HG02763 (cell line): ENCODE results near the gene ACYP1.
A peak's percentile ranks its signal among the peaks of the same experiment; 100 is the strongest.
"Not testable (repeated sequence)": the region's sequence is repeated elsewhere in the genome, so short reads cannot be mapped to it uniquely, and the experiment has no call there.

Experiments
- ATAC-seq: cut with Tn5 transposase; IDR thresholded peaks from one replicate; pipeline ENCODE4 v1.9.1; 2021; ENCODE audit warnings: mild to moderate bottlenecking, moderate library complexity; ENCODE audit not compliant: unreplicated experiment

Gene ACYP1

GRCh38 chr14:75068294-75069120 is 4.7 kb upstream of the ACYP1 start:
- no peak for ATAC-seq

DNA sequence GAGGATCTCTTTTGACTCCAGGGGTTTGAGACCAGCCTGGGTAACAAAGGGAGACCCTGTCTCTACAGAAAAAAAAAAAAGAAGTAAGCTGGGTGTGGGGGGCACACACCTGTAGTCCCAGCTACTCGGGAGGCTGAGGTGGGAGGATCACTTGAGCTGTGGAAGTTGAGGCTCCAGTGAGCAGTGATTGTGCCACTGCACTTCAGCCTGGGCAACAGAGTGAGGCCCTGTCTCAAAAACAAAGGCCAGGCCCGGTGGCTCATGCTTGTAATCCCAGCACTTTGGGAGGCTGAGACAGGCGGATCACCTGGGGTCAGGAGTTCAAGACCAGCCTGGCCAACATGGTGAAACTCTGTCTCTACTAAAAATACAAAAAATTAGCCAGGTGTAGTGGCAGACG is 3.9 kb upstream of the ACYP1 start:
- ATAC-seq: not testable (repeated sequence)

DNA sequence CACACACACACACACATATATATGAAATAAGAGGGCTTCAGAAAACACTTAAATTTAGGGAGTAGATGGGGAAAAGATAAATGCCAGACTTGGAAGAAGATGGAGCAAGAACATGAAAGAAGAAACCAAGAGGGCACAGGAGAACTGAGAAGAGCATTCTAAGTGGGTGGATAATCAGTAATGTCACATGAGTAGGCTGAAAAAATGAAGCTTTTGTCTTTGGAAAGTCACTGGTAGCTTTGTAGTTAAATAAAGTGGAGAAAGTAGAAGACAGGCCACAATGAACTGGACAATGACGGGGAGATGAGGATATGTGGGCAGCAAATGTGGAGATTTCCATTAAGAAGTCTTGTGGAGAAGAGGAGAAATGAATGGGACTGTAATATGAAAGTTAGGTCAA is 3.4 kb upstream of the ACYP1 start:
- ATAC-seq: no peak

- no peak for ATAC-seq
These were observed 2.9 kb upstream of the ACYP1 start for GRCh38 chr14:75066691-75067090.

DNA sequence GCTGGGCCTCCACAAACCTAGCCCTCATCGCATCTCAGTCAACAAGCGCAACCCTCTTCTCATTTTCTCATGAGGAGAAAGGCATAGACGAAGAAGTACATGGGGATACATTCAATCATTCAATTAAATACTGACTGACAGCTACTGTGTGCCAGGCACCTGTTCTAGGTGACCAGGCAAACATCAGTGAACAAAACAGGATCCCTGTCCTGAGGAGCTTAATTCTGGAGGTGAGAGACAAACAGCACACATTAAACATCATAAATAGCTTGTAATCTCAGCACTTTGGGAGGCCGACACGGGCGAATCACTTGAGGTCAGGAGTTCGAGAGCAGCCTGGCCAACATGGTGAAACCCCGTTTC is 362 bp upstream of the ACYP1 start:
- peak; percentile 7 for ATAC-seq

GRCh38 chr14:75063013-75063412 is 811 bp downstream of the ACYP1 start:
- ATAC-seq: no peak

DNA sequence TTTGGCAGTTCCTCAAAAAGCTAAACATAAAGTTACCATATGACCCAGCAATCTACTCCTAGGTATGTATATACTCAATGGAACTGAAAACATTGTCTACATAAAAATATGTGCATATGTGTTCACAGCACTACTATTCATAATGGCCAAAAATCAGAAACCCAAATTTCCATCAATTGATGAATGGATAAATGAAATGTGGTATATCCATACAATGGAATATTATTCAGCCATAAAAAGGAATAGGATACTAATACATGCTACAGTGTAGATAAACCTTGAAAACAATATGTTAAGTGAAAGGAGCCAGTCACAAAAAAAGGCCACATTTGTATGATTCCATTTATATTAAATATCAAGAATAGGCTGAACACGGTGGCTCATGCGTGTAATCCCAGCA is 3.4 kb downstream of the ACYP1 start:
- ATAC-seq: no peak

DNA sequence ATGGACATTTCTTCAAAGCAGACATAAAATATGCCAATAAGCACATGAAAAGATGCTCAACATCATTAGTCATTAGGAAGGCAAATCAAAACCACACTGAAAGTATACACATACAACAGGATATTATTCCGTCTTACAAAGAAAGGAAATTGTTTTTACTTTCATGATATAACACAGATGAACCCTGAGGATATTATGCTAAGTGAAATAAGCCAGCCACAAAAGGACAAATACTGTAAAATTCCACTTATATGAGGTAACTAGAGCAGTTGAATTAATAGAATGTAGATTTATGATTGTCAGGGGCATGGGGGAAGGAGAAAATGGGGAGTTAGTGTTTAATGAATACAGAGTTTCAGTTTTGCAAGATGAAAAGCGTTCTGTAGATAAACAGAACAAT is 4.2 kb downstream of the ACYP1 start:
- no peak for ATAC-seq

GRCh38 chr14:75054421-75054820 is 9.4 kb downstream of the ACYP1 start:
- no peak for ATAC-seq

GRCh38 chr14:75053396-75054291 is 10.2 kb downstream of the ACYP1 start:
- ATAC-seq: no peak

DNA sequence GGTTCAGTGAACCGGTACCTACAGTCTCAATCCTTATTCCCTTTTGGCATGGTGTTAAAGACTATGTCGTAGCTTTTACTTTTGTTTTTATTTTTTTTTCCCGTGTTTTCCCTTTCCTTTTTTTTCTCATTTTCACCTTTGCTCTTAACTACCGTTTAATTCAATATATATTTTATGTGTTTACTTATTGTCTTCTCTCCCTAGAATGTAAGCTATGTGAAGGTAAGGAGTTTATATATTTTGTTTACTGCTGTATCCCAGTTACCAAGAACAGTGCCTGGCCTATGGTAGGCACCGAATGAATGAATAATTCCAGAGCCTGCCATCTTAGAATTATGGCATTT is 12.3 kb downstream of the ACYP1 start:
- ATAC-seq: no peak

GRCh38 chr14:75050852-75051555 is 12.8 kb downstream of the ACYP1 start, which contains the start of gene MLH3:
MLH3 (minus strand) TSS chr14:75051467; CDS start chr14:75049655, 1,812 bp downstream.
- ATAC-seq: peak; percentile 67

GRCh38 chr14:75049731-75050201 is 14.1 kb downstream of the ACYP1 start:
- ATAC-seq: no peak

DNA sequence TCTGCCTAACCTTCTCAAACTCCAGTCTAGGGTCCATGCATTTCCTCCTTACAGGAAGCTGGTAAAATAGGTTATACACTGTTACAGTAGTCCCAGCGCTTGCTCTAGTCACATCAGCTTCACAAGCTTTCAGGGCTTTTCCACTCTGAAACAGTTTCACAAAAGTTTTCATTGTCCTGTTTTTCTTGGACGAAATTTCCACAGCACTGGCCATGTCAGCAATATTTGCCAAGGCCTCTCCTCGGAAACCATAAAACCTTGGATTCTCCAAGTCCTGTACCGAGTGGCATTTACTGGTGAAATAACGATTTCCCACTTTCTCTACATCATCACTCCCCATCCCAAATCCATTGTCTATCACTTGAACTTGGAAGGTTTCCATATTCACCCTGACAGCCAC is 14.7 kb downstream of the ACYP1 start:
- ATAC-seq: no peak

GRCh38 chr14:75048101-75048500 is 15.7 kb downstream of the ACYP1 start:
- ATAC-seq: no peak

DNA sequence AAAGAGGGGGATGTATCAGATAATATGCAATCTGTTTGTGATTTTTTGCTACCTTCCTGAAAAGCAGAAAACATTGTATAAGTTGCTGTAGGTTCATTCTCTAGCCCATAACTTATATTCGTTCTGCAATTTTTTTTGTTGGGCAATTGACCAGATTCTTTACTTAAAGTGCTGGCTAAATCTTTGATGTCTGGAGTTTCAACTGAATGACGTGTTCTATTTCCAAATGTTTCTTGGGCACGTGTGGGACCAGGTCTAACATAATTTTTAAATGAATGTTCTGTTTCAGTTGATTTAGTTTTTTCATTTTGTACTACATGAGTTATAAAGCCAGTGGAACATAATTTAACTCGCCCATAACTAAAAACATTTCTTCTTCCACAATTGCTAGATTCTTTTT is 16.3 kb downstream of the ACYP1 start:
- no peak for ATAC-seq

GRCh38 chr14:75046899-75047298 is 16.9 kb downstream of the ACYP1 start:
- ATAC-seq: no peak

GRCh38 chr14:75046275-75046674 is 17.5 kb downstream of the ACYP1 start:
- no peak for ATAC-seq

GRCh38 chr14:75044752-75045151 is 19.1 kb downstream of the ACYP1 start:
- no peak for ATAC-seq

DNA sequence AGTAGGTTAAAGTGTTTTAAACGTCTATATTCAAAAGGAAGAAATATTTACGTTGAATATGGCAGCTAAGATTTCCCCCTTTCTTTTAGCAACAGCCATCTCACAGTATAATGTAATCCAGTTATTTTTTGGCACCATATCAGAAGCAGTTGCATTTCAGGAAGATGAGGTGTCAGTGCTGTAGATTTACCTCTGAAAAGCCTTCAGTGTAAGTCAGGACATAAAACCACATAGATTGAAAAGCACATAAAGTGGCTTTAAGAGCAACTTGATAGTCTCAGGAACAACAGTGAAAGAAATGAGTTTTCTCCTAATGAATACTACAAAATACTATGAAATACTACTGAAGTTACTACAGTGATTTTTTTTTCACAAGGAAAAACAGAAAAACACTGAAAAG is 19.5 kb downstream of the ACYP1 start:
- ATAC-seq: no peak

GRCh38 chr14:75042035-75042434 is 21.8 kb downstream of the ACYP1 start:
- ATAC-seq: no peak
